Measurements from ENCODE around the gene MLX.
"Not testable (repeated sequence)": the region's sequence is repeated elsewhere in the genome, so short reads cannot be mapped to it uniquely, and the experiment has no call there.

MLX gene

GRCh38 chr17:42548993-42549755 is 17.7 kb upstream of the MLX start:
- no peaks in the 10 kb centered on the region for H3K36me3 ChIP-seq (ENCODE audit: insufficient read depth, low read length)
- H3K4me1 ChIP-seq (ENCODE audit: insufficient read depth, low read length): peaks cover 14% of the 10 kb centered on the region
- H3K9ac ChIP-seq (ENCODE audit: low read length): no peak overlapping the region
- H3K4me3 ChIP-seq (ENCODE audit: low read depth in 1 of 2, low read length in 2 of 2): no peak overlapping the region
- H3K27me3 ChIP-seq (ENCODE audit: control insufficient read depth in 1 of 2, insufficient read depth in 2 of 2, low read length in 2 of 2): peaks cover 0 to 10% of the 10 kb centered on the region in 2 donors
- no peaks in the 10 kb centered on the region for H3K9me3 ChIP-seq (ENCODE audit: low read length)
- no peak overlapping the region for H3K27ac ChIP-seq (ENCODE audit: low read depth, low read length)

GRCh38 chr17:42552736-42553135 is 14.2 kb upstream of the MLX start, which contains the start of gene HSD17B1:
Gene HSD17B1 (plus strand): TSS chr17:42552923. CDS start chr17:42552934, 11 bp downstream.
- H3K27ac ChIP-seq (ENCODE audit: low read depth, low read length); H3K27me3 ChIP-seq (ENCODE audit: control insufficient read depth in 1 of 2, insufficient read depth in 2 of 2, low read length in 2 of 2); H3K9ac ChIP-seq (ENCODE audit: low read length); H3K9me3 ChIP-seq (ENCODE audit: low read length); H3K36me3 ChIP-seq (ENCODE audit: insufficient read depth, low read length): not testable (repeated sequence)
- H3K4me1 ChIP-seq (ENCODE audit: insufficient read depth, low read length): peaks cover 21% of the 10 kb centered on the region
- peak within 1 kb of the TSS; percentile 91 to 94 for H3K4me3 ChIP-seq (ENCODE audit: low read depth in 1 of 2, low read length in 2 of 2)

- peaks cover 21% of the 10 kb centered on the region for H3K4me1 ChIP-seq (ENCODE audit: insufficient read depth, low read length)
- peaks cover 0 to 4% of the 10 kb centered on the region in 2 donors for H3K27me3 ChIP-seq (ENCODE audit: control insufficient read depth in 1 of 2, insufficient read depth in 2 of 2, low read length in 2 of 2)
- H3K9ac ChIP-seq (ENCODE audit: low read length): no peak overlapping the region
- H3K4me3 ChIP-seq (ENCODE audit: low read depth in 1 of 2, low read length in 2 of 2): peak overlapping the region; percentile 91 to 94
- no peaks in the 10 kb centered on the region for H3K36me3 ChIP-seq (ENCODE audit: insufficient read depth, low read length)
- H3K27ac ChIP-seq (ENCODE audit: low read depth, low read length): no peak overlapping the region
- H3K9me3 ChIP-seq (ENCODE audit: low read length): no peaks in the 10 kb centered on the region
These were observed 13.6 kb upstream of the MLX start for GRCh38 chr17:42553161-42553818.

GRCh38 chr17:42553866-42554249 is 13.0 kb upstream of the MLX start:
- H3K27ac ChIP-seq (ENCODE audit: low read depth, low read length): no peak overlapping the region
- H3K4me1 ChIP-seq (ENCODE audit: insufficient read depth, low read length): peaks cover 19% of the 10 kb centered on the region
- H3K4me3 ChIP-seq (ENCODE audit: low read depth in 1 of 2, low read length in 2 of 2): peak overlapping the region; percentile 91 to 94
- H3K9ac ChIP-seq (ENCODE audit: low read length): peak overlapping the region; percentile 86
- no peaks in the 10 kb centered on the region for H3K36me3 ChIP-seq (ENCODE audit: insufficient read depth, low read length)
- no peaks in the 10 kb centered on the region for H3K9me3 ChIP-seq (ENCODE audit: low read length)
- H3K27me3 ChIP-seq (ENCODE audit: control insufficient read depth in 1 of 2, insufficient read depth in 2 of 2, low read length in 2 of 2): no peaks in the 10 kb centered on the region

GRCh38 chr17:42554250-42555121 is 12.4 kb upstream of the MLX start:
- peaks cover 17% of the 10 kb centered on the region for H3K4me1 ChIP-seq (ENCODE audit: insufficient read depth, low read length)
- peak overlapping the region; percentile 95 for H3K9ac ChIP-seq (ENCODE audit: low read length)
- H3K4me3 ChIP-seq (ENCODE audit: low read depth in 1 of 2, low read length in 2 of 2): peak overlapping the region; percentile 91 to 94
- H3K9me3 ChIP-seq (ENCODE audit: low read length): no peaks in the 10 kb centered on the region
- H3K27ac ChIP-seq (ENCODE audit: low read depth, low read length): peak overlapping the region; percentile 83
- no peaks in the 10 kb centered on the region for H3K27me3 ChIP-seq (ENCODE audit: control insufficient read depth in 1 of 2, insufficient read depth in 2 of 2, low read length in 2 of 2)
- H3K36me3 ChIP-seq (ENCODE audit: insufficient read depth, low read length): no peaks in the 10 kb centered on the region

- Histone ChIP-seq H3K4me3 (ENCODE audit: low read depth in 1 of 2, low read length in 2 of 2) (peak overlapping the region; percentile 91 to 94), H3K4me1 (ENCODE audit: insufficient read depth, low read length) (peaks cover 17% of the 10 kb centered on the region), H3K9ac (ENCODE audit: low read length) (peak overlapping the region; percentile 95), H3K9me3 (ENCODE audit: low read length) (no peaks in the 10 kb centered on the region), H3K36me3 (ENCODE audit: insufficient read depth, low read length) (no peaks in the 10 kb centered on the region), H3K27ac (ENCODE audit: low read depth, low read length) (peak overlapping the region; percentile 83), H3K27me3 (ENCODE audit: control insufficient read depth in 1 of 2, insufficient read depth in 2 of 2, low read length in 2 of 2) (no peaks in the 10 kb centered on the region)
These were observed 11.7 kb upstream of the MLX start for GRCh38 chr17:42555122-42555622.

GRCh38 chr17:42555961-42556617 is 10.8 kb upstream of the MLX start:
- not testable (repeated sequence) for H3K27me3 ChIP-seq (ENCODE audit: control insufficient read depth in 1 of 2, insufficient read depth in 2 of 2, low read length in 2 of 2); H3K4me3 ChIP-seq (ENCODE audit: low read depth in 1 of 2, low read length in 2 of 2); H3K27ac ChIP-seq (ENCODE audit: low read depth, low read length); H3K9me3 ChIP-seq (ENCODE audit: low read length); H3K9ac ChIP-seq (ENCODE audit: low read length); H3K36me3 ChIP-seq (ENCODE audit: insufficient read depth, low read length)
- peaks cover 17% of the 10 kb centered on the region for H3K4me1 ChIP-seq (ENCODE audit: insufficient read depth, low read length)

GRCh38 chr17:42559075-42559474 is 7.8 kb upstream of the MLX start:
- no peak overlapping the region for H3K9ac ChIP-seq (ENCODE audit: low read length)
- H3K27ac ChIP-seq (ENCODE audit: low read depth, low read length): no peak overlapping the region
- H3K27me3 ChIP-seq (ENCODE audit: control insufficient read depth in 1 of 2, insufficient read depth in 2 of 2, low read length in 2 of 2): no peaks in the 10 kb centered on the region
- H3K9me3 ChIP-seq (ENCODE audit: low read length): no peaks in the 10 kb centered on the region
- H3K4me1 ChIP-seq (ENCODE audit: insufficient read depth, low read length): peaks cover 29% of the 10 kb centered on the region
- peaks cover 3% of the 10 kb centered on the region for H3K36me3 ChIP-seq (ENCODE audit: insufficient read depth, low read length)
- H3K4me3 ChIP-seq (ENCODE audit: low read depth in 1 of 2, low read length in 2 of 2): no peak overlapping the region

- H3K9me3 ChIP-seq (ENCODE audit: low read length): no peaks in the 10 kb centered on the region
- H3K9ac ChIP-seq (ENCODE audit: low read length): no peak overlapping the region
- peaks cover 28% of the 10 kb centered on the region for H3K4me1 ChIP-seq (ENCODE audit: insufficient read depth, low read length)
- no peaks in the 10 kb centered on the region for H3K27me3 ChIP-seq (ENCODE audit: control insufficient read depth in 1 of 2, insufficient read depth in 2 of 2, low read length in 2 of 2)
- H3K27ac ChIP-seq (ENCODE audit: low read depth, low read length): no peak overlapping the region
- no peak overlapping the region for H3K4me3 ChIP-seq (ENCODE audit: low read depth in 1 of 2, low read length in 2 of 2)
- peaks cover 15% of the 10 kb centered on the region for H3K36me3 ChIP-seq (ENCODE audit: insufficient read depth, low read length)
These were observed 6.7 kb upstream of the MLX start for GRCh38 chr17:42560246-42560645.

GRCh38 chr17:42561897-42562387 is 5.0 kb upstream of the MLX start, which contains the start of gene COASY:
Gene COASY (plus strand): TSS chr17:42562148. CDS start chr17:42562623, 475 bp downstream.
- Histone ChIP-seq H3K9me3 (ENCODE audit: low read length) (no peaks in the 10 kb centered on the region), H3K4me1 (ENCODE audit: insufficient read depth, low read length) (peaks cover 33% of the 10 kb centered on the region), H3K27ac (ENCODE audit: low read depth, low read length) (peak within 1 kb of the TSS; percentile 81), H3K27me3 (ENCODE audit: control insufficient read depth in 1 of 2, insufficient read depth in 2 of 2, low read length in 2 of 2) (no peaks in the 10 kb centered on the region), H3K9ac (ENCODE audit: low read length) (peak within 1 kb of the TSS; percentile 55), H3K4me3 (ENCODE audit: low read depth in 1 of 2, low read length in 2 of 2) (peak within 1 kb of the TSS; percentile 91 to 99), H3K36me3 (ENCODE audit: insufficient read depth, low read length) (peaks cover 24% of the 10 kb centered on the region)

Data from muscle layer of colon (tissue), 2 donors.